ENCODE results near the gene SLC4A1.
"Not testable (repeated sequence)": the region's sequence is repeated elsewhere in the genome, so short reads cannot be mapped to it uniquely, and the experiment has no call there.

Gene SLC4A1

DNA sequence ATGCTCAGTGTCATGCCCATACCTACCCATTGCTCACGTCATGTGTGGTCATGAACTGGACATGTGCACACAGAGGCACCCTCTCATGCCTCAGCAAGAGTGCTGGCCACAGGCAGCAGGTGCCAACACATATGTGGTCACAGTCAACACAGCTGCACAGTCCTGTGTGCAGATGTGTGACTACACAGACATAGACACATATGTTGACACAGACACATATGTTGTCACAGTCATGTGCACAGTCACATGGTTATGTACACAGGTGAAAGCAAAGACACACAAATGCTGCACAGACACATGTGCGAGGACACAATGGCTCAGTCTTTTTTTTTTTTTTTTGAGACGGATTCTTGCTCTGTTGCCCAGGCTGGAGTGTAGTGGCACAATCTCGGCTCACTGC lies 11.3 kb downstream of the SLC4A1 start:
- DNase-seq (ENCODE audit: low read depth in 2 of 2) = no peak

DNA sequence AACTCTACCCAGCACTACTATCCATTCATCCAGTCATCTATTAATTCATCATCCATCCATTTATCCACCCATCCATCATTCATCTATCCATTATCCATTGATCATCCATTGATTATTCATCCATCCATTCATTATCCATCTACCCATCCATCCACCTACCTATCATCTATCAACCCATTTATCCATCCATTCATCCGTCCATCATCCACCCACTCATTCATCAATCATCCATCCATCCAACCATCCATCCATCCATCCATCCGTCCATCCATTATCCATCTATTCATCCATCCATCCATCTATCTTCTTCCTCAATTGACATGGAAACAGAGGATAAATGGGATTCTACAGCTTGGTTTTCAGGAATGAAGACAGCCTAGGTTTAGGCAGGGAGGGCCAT lies 12.0 kb downstream of the SLC4A1 start:
- DNase-seq (ENCODE audit: low read depth in 2 of 2) = no peak

DNA sequence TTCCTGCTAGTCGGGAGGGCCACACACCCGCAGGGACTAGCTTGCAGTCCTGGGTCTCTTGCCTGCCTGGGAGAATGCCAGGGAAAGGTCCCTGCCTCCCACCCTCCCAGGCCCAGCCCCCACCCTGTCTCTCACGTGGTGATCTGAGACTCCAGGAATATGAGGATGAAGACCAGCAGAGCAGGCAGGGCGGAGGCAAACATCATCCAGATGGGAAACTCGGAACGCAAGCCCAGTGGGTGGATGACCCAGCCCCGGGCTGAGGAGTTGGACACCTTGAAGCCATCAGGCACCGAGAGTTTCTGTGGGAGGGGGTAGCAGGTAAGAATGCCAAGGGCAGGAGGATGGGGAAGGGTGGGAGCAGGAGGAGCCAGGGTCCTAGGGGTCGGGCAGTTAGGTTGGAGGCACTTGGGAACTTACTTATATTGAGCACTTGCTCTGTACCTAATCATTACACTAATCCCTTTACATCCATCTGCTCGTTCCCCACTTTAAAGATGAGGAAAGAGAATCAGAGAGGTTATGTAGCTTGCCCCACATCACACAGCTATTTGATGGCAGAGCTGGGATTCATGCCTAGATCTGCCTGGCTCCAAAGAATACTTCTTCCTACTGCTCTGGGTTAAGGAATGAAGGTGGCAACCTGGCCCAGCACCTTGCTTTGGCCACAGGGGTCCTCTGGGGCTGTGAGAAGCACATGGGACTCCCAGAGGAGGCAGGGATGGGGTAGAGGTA lies 13.4 kb downstream of the SLC4A1 start:
- no peak for DNase-seq (ENCODE audit: low read depth in 2 of 2)

DNA sequence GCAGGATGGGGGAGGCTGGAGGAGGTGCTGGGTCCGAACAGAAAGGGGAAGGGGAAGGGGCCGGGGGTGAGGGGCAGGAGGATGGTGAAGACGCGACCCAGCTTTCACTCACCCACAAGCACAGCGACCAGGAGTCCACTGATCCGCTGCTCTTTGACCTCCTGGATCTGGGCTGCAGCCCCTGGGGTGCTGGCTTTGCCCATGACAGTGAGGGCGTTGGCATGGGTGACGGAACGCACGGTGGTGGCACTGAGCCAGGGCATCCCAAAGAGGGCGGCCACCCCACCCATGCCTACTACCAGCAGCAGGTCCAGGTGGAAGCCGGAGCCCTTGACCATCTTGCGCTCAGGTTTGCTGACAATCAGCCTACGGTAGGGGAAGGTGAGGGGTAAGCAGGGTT lies 14.9 kb downstream of the SLC4A1 start:
- no peak for DNase-seq (ENCODE audit: low read depth in 2 of 2)

DNA sequence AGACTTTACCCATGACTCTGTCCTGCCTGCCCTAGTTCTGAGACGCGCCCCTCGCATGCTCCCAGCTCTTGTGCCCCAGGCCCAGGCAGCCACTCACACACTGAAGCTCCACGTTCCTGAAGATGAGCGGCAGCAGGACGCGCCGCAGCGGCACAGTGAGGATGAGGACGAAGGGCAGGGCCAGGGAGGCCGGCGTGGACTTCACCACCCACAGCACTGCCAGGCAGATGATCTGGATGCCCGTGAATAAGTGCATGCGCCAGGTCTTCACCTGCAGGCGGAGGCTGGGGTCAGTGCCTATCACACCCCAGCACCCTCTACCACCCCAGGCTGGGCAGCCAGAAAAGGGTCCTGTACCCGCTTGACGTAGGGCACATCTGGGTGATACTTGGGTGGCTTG lies 16.9 kb downstream of the SLC4A1 start:
- DNase-seq (ENCODE audit: low read depth in 2 of 2) = no peak

DNA sequence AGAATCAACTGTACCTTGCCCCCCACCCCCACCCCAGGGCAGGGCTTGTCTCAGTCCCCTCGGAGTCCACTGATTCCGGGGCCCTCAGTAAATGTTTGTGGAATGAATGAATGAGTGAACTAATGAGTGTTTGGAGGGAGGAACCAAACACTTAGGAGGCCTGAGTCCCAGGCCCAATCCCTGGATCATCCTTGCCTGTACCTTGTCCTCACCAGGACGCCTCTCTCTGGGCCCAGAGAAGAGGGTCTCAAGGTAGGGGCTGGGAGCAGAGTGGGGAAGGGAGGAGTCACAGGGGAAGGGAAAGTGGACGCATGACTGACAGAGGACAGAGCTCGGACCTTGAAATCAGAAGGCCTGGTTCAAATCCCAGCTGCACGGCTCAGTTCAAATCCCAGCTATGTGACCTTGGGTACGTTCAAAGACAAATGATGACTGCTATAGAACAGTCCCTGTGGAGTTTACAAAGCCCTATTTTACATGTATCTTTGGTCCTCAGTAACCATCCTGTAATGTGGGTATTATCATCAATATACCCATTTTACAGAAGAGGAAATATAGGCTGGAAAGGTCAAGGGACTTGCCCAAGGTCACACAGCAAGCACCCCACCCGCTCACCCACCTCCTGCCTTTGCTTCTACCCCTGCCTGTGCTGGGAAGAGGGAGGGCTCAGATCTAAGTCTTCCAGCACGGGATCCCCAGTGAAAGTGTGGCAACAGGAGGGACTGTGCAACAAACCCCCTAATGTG lies 18.3 kb downstream of the SLC4A1 start:
- no peak for DNase-seq (ENCODE audit: low read depth in 2 of 2)

DNA sequence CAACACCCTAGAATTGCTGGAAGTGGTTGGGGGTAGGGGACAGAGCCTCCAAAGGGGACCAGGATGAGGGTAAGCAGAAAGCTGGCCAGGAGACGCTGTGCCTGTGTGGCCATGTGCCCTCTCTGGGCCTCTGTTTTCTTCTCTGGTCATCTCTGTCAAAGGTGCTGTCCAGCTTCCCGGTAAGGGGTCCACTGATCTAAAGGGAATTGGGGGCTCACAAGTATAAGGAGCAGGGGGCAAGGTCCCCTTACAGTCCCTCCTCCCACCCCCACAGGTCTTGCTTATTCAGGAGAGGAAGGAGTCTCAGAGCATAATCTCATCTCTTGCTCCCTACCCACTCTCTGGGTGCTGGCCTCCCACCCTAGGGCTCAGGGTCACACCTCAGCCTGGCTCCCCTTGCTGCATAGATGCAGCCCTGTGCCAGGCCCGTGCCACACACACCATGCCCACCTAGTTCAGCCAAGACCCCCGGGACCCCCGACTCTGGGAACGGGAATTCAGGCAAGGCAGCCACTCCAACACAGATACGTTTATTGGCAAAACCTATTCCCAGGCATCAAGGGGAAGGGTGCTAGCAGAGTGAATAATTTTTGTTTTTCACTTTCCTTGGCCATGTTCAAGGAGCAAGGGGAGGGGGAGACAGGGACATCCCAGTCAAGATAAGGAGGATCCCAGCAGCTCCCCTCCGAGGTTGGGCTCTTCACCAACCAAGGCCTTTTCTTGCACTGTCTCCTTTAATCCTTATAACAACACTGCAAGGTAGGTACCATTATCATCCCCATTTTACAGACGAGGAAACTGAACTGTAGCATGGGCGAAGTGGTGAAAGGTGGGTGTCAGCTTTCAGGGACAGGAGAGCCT lies 19.8 kb downstream of the SLC4A1 start:
- DNase-seq (ENCODE audit: low read depth in 2 of 2) = no peak

DNA sequence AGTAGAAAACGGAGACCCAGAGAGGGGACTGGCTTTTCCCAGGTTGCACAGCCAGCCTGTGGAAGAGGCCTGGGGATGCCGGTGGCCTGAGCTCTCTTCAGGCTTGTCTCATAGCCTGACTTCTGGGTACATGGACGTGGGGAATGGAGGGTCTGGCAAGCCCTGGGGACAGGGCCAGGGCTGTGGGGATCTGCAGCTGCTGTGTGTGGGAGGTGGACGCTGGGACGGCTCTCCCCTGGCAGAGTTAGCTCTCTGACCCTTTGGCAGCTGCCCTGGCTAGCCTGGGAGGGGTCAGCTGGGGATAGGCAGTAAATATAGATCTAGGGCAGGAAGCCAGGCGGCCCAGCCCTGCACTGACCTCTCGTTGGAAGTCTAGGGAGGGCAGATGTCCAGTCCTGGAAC lies 20.5 kb downstream of the SLC4A1 start:
- DNase-seq (ENCODE audit: low read depth in 2 of 2) = no peak

DNA sequence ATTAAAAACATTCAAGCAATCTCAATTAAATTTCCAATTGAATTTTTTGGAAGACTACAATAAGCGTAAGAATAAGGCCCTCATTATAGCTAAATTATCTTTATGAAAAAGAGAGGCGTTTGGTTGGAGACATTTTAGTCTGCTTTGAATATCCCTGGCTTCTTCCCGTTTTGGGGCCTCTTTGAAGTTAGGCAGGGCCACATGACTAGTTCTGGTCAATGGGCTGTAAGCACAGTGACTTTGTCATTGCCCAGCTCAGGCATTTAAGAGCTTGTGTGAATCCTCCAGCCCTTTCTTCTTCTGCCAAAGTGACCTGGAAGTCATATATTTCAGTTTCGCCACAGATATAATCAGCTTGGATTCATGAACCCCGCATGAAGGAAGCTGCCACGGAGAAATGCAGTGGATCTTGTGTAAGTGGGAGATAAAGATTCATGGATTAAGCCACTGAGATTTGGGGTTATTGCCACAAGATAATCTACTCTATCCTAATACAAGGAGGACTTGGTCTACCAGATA lies 26.8 kb downstream of the SLC4A1 start:
- no peak for DNase-seq (ENCODE audit: low read depth in 2 of 2)

DNA sequence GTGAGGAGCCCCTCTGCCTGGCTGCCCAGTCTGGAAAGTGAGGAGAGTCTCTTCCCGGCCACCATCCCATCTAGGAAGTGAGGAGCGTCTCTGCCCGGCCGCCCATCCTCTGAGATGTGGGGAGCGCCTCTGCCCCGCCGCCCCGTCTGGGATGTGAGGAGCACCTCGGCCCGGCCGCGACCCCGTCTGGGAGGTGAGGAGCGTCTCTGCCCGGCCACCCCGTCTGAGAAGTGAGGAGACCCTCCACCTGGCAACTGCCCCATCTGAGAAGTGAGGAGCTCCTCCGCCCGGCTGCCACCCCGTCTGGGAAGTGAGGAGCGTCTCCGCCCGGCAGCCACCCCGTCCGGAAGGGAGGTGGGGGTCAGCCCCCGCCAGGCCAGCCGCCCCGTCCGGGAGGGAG lies 30.0 kb downstream of the SLC4A1 start:
- DNase-seq (ENCODE audit: low read depth in 2 of 2) = not testable (repeated sequence)

DNA sequence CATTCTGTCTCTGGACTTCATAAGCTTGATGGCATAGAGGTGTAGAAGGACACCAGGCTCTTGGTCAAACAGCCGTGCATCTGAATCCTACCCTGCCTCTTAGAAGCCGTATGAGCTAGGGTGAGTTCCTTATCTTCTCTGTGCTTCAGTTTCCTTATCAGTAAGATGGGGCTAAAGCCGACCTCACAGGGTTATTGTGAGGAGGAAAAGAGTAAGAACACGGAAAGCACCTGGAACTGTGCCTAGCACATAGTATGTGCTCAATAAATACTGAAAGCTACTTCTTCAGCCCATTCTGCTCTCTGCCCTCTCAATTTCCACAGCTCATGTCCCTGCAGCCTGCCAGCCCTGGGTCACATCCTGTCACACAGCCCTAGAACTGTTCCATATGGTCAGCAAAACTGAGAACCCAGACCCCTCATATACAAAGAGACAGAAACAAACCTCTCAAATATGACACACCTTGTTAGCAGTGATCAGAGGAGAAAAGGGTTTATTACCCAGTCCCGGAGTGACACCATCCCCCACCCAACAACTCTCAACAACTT lies 31.4 kb downstream of the SLC4A1 start:
- DNase-seq (ENCODE audit: low read depth in 2 of 2) = no peak

DNA sequence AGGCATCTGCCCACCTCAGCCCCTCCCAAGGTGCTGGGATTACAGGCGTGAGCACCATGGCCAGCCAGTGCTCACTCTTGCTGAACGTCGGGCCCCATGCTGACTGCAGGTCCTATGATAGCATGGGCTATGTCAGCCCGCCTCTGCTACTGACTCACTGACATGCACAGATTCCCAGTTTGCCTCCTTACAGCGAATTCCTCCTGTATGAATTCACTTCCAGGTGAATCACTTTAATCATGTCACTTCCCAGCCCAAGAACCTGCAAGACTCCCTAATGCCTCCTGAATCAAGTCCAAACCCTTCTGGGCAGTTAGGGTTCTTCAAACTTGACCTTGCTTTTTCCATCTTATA lies 32.4 kb downstream of the SLC4A1 start:
- no peak for DNase-seq (ENCODE audit: low read depth in 2 of 2)

DNA sequence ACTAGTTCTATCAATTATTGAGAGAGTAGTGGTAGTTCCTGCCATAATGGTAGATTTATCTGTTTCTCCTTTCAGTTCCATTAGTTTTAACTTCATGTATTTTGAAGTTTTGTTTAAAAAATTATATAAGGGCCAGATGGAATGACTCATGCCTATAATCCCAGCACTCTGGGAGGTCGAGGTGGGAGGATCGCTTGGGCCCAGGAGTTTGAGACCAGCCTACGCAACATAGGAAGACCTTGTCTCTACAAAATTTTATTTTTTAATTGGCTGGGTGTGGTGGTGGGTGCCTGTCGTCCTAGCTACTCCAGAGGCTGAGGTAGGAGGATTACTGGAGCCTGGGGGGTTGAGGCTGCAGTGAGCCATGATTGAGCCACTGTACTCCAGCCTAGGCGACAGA lies 34.4 kb downstream of the SLC4A1 start:
- DNase-seq (ENCODE audit: low read depth in 2 of 2) = no peak

DNA sequence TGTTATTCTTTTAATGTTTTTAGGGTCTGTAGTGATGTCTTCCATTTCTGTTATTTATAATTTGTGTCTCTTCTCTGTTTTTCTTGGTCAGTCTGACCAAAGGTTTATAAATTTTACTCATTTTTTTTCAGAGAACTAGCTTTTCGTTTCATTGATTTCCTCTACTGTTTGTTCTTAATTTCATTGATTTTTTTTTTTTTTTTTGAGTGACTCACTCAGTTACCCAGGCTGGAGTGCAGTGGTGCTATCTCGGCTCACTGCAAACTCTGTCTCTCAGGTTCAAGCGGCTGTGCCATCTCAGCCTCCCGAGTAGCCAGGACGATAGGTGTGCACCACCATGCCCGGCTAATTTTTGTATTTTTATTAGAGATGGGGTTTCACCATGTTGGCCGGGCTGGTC lies 35.9 kb downstream of the SLC4A1 start:
- no peak for DNase-seq (ENCODE audit: low read depth in 2 of 2)

DNA sequence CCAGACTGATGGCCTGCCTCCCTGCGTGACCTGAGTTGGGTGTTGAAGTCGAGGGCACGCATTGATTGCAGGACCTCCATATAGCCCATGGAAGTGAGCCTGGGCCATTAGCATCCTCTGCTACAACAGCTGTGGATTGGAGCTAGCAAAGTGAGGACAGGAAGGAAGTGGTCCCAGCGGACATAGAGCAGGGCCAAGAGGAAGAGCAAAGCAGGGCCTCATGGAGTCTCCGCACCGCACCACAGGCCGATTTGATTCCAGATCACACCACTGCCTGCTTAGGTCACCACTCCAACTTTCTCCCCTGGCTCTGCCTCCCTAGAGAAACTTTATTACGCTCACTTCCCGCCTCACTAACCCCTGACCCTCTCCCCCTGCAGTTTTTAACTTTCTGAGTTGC lies 37.8 kb downstream of the SLC4A1 start:
- DNase-seq (ENCODE audit: low read depth in 2 of 2) = no peak

DNA sequence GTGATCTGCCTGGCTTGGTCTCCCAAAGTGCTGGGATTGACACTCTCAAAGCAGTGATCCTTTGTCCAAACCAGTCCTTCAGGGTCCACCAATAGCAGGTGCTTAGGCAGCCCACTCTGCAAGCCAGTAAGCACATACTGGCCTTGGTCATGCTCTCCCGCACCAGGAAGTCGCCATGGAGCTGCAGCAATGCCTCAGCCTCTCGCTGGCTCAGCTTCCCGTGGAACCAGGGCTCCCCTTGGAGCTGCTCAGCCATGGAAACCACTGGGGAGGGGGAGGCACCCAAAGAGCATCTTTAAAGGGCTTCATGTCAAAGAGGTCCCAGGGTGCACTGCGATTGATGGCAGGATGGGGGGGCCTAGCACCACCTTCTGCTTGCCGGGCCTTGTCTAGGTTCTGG lies 38.8 kb downstream of the SLC4A1 start:
- DNase-seq (ENCODE audit: low read depth in 2 of 2) = no peak

DNA sequence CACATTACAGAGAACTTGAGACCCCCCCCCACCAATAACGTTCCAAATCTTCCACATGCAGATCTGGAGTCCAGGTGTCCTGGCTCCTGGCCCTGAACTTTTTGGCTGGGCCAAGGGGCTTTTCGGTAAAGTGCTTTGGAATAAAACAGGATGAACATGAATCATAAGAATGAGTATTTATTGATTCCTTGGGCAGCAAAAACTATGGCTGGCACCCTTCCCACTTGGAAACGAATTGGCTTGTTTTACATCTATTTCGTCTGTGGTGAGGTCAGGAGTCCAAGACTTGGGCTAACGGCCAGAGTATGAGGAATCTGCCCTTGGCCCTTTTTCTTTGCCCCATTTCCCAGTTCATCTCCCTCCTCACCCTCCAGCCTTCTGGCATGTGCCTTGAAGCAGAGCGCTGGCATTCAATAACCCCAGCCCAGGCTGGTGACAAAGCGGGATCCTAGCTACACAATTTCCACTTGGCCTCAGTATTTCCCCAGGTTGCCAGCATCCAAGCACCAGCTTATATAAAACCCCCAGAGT lies 44.3 kb downstream of the SLC4A1 start:
- no peak for DNase-seq (ENCODE audit: low read depth in 2 of 2)

DNA sequence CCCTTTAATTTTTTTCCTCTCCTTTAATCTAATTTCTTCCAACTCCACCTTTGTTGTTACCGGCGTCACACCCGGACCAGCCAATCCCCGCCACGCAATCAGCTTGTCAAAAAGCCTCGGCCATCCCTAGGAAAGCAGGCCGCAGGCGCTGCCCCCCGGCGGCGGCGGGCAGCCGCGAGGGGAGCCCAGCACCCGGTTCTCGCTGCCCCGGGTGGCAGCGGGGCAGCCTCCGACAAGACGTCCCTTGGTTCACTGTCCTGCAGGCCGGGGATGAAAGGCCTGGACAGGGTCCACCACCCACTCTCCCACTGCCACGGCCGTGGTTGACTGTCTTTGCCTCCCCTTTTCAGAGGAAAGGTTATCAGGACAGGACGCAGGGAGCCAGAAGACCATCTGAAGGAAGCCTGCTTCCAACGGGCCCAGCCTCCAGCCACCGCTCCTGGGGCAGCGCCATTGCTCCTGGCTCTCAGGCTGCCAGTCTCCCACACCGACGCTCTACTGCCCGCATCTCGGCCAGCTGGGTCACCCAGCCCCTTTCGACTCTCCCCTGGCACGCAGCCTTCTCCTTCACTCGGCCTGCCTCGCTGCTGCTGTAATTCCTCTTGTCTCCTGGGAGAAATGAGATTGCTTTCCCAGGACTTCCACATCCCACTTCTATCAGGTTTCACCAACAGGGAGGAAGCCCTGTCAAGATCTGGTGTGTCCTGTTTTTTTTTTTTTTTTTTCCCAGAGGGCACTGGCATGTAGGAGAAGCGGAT lies 45.6 kb downstream of the SLC4A1 start:
- no peak for DNase-seq (ENCODE audit: low read depth in 2 of 2)

DNA sequence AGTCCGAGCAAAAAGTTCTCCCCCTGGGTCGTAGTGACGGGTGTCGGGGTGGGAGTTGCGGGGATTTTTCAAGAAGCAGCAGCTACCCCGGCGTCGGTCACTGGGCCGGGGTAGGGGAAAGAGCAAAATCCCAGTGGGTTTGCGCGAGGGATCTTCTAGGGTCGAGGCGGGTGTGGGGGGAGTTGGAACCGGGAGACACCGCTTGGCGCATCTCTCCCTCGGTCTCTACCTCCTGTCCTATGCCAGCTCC lies 46.1 kb downstream of the SLC4A1 start:
- no peak for DNase-seq (ENCODE audit: low read depth in 2 of 2)

DNA sequence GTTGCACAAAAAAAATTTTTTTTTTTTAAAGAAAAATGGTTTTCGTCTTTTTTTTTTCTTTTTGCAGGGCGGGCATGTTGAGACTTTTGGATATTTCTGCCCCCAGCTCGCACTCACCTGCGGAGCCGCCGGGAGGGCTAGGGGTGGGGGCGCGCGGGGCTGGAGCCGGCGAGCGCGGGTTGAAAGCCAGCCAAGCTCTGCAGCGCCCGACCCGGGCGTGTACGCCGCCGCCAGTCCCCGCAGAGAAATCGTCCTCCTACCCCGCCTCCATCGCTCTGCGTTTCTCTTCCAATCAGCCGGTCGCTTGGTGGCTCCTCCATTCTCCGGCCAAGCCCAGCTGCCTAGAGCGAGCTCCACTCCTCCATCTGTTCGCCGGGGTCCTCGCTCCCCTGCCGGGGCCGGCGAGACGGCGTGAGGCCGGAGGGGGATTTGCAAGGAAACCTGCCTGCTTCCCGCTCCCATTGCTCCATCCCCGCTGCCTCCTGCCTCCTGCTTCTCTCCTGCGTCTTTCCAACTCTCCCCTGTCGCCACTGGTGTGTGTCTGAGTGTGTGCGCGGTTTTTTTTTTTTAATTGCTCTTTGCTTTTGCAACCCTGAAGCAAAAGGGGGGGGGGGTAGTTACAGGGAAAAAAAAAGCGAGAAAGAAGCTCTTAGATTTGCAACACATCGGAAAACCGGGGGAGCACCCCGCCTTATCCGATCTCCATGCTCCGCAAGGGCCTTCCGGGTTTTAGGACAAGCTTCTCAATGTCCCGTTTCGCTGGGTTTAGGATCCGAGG lies 46.7 kb downstream of the SLC4A1 start:
- peak; percentile 29 to 45 for DNase-seq (ENCODE audit: low read depth in 2 of 2)

Data from stimulated activated CD4-positive, alpha-beta T cell treated with anti-CD3 and anti-CD28 coated beads, Interleukin-1b, Interleukin-23, amount 100 ng/mL, for 4 hours (primary cell).